Measurements from ENCODE around the gene CD300H.

- TF ChIP-seq CTCF (conservative IDR thresholded peaks at IDR 0.05 in 1 of 2, IDR thresholded peaks at IDR 0.05 in 1 of 2; ENCODE audit: extremely low read depth in 1 of 2, insufficient read depth in 1 of 2, low read depth in 1 of 2, low read length in 2 of 2), result no peak
- no peak for TF ChIP-seq EZH2 (IDR thresholded peaks at IDR 0.05; ENCODE audit: borderline replicate concordance, low read length)
Measured at GRCh38 chr17:74595037-74595750, 27.9 kb upstream of the CD300H start.

Measured in mammary epithelial cell (primary cell).